MM.1S (cell line): ENCODE data around the gene LEAP2.

Source experiments
- DNase-seq: peaks from one replicate; pipeline ENCODE4 v3.0.0-alpha.2; 2015
- H2AFZ ChIP-seq: fragments of 300-600 bp; sonication (generic); 2 replicates; pipeline ENCODE4 v1.6.0; 2016; ENCODE audit warnings: antibody characterized with exemption, low read length
- H3F3A ChIP-seq: fragments of 300-600 bp; sonication (generic); 2 replicates; pipeline ENCODE4 v1.6.1; 2016; ENCODE audit warnings: mild to moderate bottlenecking, antibody characterized with exemption, low read length, moderate library complexity, mixed read lengths; ENCODE audit not compliant: insufficient read depth
- H3K27ac ChIP-seq: fragments of 300-600 bp; sonication (generic); 2 replicates; pipeline ENCODE4 v1.5.1; 2016; ENCODE audit warnings: mild to moderate bottlenecking, low read length
- H3K27me3 ChIP-seq: fragments of 300-600 bp; sonication (generic); replicated peaks from 2 replicates; pipeline ENCODE4 v1.6.0; 2016; ENCODE audit warnings: low read length; ENCODE audit not compliant: insufficient read depth
- H3K36me3 ChIP-seq: fragments of 300-600 bp; sonication (generic); replicated peaks from 2 replicates; pipeline ENCODE4 v1.6.1; 2016; ENCODE audit warnings: mild to moderate bottlenecking, low read length, mixed read lengths; ENCODE audit not compliant: insufficient read depth
- H3K4me1 ChIP-seq: fragments of 300-600 bp; sonication (generic); 2 replicates; pipeline ENCODE4 v1.6.1; 2016; ENCODE audit warnings: low read length, mixed read lengths
- H3K4me2 ChIP-seq: fragments of 300-600 bp; sonication (generic); 2 replicates; pipeline ENCODE4 v1.6.0; 2016; ENCODE audit warnings: low read depth, low read length
- H3K4me3 ChIP-seq: fragments of 300-600 bp; sonication (generic); 2 replicates; pipeline ENCODE4 v1.5.1; 2016; ENCODE audit warnings: low read length, mixed read lengths
- H3K79me2 ChIP-seq: fragments of 300-600 bp; sonication (generic); 2 replicates; pipeline ENCODE4 v1.6.1; 2016; ENCODE audit warnings: mixed run types, low read length, mixed read lengths
- H3K9ac ChIP-seq: fragments of 300-600 bp; sonication (generic); 2 replicates; pipeline ENCODE4 v1.6.1; 2016; ENCODE audit warnings: low read length, mixed read lengths
- H3K9me2 ChIP-seq: fragments of 300-600 bp; sonication (generic); replicated peaks from 2 replicates; pipeline ENCODE4 v1.6.1; 2016; ENCODE audit warnings: mild to moderate bottlenecking, low read length, mixed read lengths; ENCODE audit not compliant: insufficient read depth
- H3K9me3 ChIP-seq: fragments of 300-600 bp; sonication (generic); replicated peaks from 2 replicates; pipeline ENCODE4 v1.6.1; 2016; ENCODE audit warnings: mild to moderate bottlenecking, low read length, mixed read lengths; ENCODE audit not compliant: insufficient read depth
- H4K20me1 ChIP-seq: fragments of 300-600 bp; sonication (generic); 2 replicates; pipeline ENCODE4 v1.6.1; 2016; ENCODE audit warnings: mild to moderate bottlenecking, low read length, moderate library complexity, mixed read lengths; ENCODE audit not compliant: insufficient read depth
- CTCF ChIP-seq: fragments of 300-600 bp; sonication (generic); IDR thresholded peaks from 2 replicates; pipeline ENCODE4 v1.5.1; 2016; ENCODE audit warnings: antibody characterized with exemption, low read length, mixed read lengths
- EZH2 ChIP-seq: fragments of 300-600 bp; sonication (generic); optimal IDR thresholded peaks from 2 replicates; pipeline ENCODE3; 2017; ENCODE audit warnings: low read depth, mild to moderate bottlenecking, antibody characterized with exemption, low read length, mixed read lengths
- EZH2phosphoT487 ChIP-seq: fragments of 300-600 bp; sonication (generic); IDR thresholded peaks from 2 replicates; pipeline ENCODE4 v1.6.1; 2018; ENCODE audit warnings: antibody characterized with exemption, low read length

The LEAP2 gene

GRCh38 chr5:132859889-132860437 is 13.5 kb upstream of the LEAP2 start:
- Histone ChIP-seq H3K27me3 (no peaks in the 10 kb centered on the region), H3K27ac (no peak overlapping the region), H3K9me2 (no peaks in the 10 kb centered on the region), H3K4me2 (no peak overlapping the region), H3K9me3 (no peaks in the 10 kb centered on the region), H3K9ac (no peak overlapping the region), H4K20me1 (no peaks in the 10 kb centered on the region), H3K79me2 (no peaks in the 10 kb centered on the region), H2AFZ (no peak overlapping the region), H3F3A (no peaks in the 10 kb centered on the region), H3K4me1 (no peaks in the 10 kb centered on the region), H3K4me3 (no peak overlapping the region), H3K36me3 (no peaks in the 10 kb centered on the region)
- no peak for TF ChIP-seq EZH2
- no peak for TF ChIP-seq CTCF
- no peak for TF ChIP-seq EZH2phosphoT487
- DNase-seq = no peak

GRCh38 chr5:132860742-132861141 is 12.7 kb upstream of the LEAP2 start:
- Histone ChIP-seq H3K4me1 (no peaks in the 10 kb centered on the region), H3K36me3 (no peaks in the 10 kb centered on the region), H3K9me2 (no peaks in the 10 kb centered on the region), H4K20me1 (no peaks in the 10 kb centered on the region), H3K9me3 (no peaks in the 10 kb centered on the region), H3K27me3 (no peaks in the 10 kb centered on the region), H3K9ac (no peak overlapping the region), H3K79me2 (peaks cover 2% of the 10 kb centered on the region; the same call in 1 of the 2 replicates), H3K27ac (no peak overlapping the region), H2AFZ (no peak overlapping the region), H3K4me2 (no peak overlapping the region), H3K4me3 (no peak overlapping the region), H3F3A (no peaks in the 10 kb centered on the region)
- no peak for DNase-seq
- TF ChIP-seq CTCF (no peak), EZH2phosphoT487 (no peak), EZH2 (no peak)

- peak overlapping the region; percentile 89 for H3K9ac ChIP-seq
- DNase-seq = no peak
- H3K4me3 ChIP-seq = peak overlapping the region; percentile 97
- no peak for TF ChIP-seq EZH2
- no peak for TF ChIP-seq CTCF
- TF ChIP-seq EZH2phosphoT487 = no peak
- peak overlapping the region; percentile 74 for H2AFZ ChIP-seq
- peaks cover 31% of the 10 kb centered on the region for H3K79me2 ChIP-seq
- H3K4me2 ChIP-seq = peak overlapping the region; percentile 83
- H3K9me2 ChIP-seq = no peaks in the 10 kb centered on the region
- H3K27me3 ChIP-seq = no peaks in the 10 kb centered on the region
- peaks cover 8% of the 10 kb centered on the region; the same call in 1 of the 2 replicates for H3K36me3 ChIP-seq
- H4K20me1 ChIP-seq = no peaks in the 10 kb centered on the region
- peaks cover 6% of the 10 kb centered on the region for H3K4me1 ChIP-seq
- H3F3A ChIP-seq = peaks cover 4% of the 10 kb centered on the region; the same call in 1 of the 2 replicates
- peak overlapping the region; percentile 67; the same call in 1 of the 2 replicates for H3K27ac ChIP-seq
- H3K9me3 ChIP-seq = no peaks in the 10 kb centered on the region
These were observed 7.7 kb upstream of the LEAP2 start for GRCh38 chr5:132865668-132866341.
